GM19023 (cell line): ENCODE data around the gene SATB2.

ENCODE experiments used
- ATAC-seq: cut with Tn5 transposase; IDR thresholded peaks from one replicate; pipeline ENCODE4 v1.9.1; 2021; ENCODE audit warnings: mild to moderate bottlenecking, moderate library complexity; ENCODE audit not compliant: unreplicated experiment

SATB2 gene

DNA sequence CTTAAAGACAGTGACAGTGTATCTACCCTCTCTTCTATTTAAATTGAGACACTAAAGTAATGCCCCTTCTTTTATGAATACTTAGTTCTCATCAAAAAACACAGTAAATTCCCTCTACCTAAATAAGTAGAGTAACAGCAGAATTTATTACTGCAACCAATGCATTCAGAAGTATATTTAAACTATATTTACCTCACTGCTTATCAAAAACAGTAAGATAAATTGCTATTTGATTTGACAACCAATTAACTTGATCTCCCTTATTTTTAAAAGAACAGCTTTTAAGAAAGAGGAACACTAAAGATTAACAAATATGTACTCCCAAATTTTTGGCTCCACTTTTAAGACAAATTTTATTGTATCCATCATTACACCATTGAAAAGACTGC, 4.8 kb downstream of the SATB2 start:
- no peak for ATAC-seq

DNA sequence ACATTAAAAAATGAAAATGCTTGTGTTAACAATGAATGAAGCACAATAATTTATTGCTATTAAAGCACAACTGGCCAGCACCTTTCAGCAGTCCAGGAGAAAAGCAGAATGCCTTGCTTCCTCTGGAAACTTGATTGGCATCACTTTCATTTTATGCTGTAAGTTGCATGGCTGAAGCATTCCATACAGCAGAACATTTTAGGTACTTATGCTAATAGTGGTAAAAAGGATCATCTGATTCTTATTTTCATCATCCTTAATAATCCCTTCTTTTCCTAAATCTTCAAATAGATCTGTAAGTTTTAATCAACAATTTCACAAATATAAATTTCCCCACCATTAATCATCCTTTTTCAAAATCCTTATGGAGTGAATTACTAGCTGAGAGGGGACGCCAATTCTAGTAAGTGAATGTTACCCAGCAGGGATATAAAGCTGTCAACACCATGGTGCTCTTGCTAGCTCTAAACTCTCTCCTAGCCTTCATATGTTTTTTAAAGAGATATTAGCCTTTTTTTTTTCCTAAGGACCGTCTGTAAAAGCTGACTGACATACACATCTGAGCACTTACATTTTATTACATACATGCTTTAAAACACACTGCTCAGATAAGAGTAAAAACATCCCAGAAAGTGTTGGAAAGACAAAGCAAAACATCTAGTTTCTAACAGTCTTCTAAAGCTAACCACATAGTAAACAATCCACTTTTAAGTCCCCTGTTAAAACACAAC, 5.3 kb downstream of the SATB2 start:
- no peak for ATAC-seq

DNA sequence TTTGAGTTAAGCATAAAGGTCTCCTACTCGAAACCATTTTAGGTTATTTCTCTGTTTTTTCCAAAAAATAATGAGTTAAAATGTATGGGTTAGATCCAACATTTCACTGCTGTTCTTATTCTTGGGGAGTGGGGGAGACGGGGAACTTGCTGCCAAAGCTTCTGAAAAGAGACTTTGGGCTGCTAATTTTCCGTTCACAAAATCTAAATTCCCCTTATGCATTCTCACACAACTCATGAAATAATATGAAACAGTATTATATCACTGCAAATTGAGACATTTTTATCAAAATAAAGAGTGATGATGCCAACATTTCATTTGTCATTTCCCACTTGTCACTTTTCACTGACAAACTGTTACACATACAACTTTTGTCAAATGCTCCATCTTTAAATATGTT, 7.8 kb downstream of the SATB2 start:
- no peak for ATAC-seq

DNA sequence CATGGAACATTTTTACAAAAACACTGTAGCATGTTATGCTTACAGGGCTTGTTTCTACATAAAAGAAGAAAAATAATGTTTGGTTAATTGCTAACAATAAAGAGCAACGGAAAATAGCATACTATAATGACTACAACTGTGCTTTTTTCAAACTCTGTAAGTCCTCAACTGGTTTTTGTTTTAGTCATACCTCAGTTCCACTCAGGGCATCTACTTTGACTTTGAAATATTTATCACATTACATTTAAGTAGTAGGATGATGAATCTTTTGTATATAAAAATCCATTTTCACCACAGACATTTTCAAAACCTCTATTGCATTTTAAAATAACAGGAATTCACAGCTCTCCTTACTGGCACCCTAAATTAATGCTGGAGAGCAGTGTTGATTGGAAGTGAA, 8.3 kb downstream of the SATB2 start:
- ATAC-seq, result no peak

DNA sequence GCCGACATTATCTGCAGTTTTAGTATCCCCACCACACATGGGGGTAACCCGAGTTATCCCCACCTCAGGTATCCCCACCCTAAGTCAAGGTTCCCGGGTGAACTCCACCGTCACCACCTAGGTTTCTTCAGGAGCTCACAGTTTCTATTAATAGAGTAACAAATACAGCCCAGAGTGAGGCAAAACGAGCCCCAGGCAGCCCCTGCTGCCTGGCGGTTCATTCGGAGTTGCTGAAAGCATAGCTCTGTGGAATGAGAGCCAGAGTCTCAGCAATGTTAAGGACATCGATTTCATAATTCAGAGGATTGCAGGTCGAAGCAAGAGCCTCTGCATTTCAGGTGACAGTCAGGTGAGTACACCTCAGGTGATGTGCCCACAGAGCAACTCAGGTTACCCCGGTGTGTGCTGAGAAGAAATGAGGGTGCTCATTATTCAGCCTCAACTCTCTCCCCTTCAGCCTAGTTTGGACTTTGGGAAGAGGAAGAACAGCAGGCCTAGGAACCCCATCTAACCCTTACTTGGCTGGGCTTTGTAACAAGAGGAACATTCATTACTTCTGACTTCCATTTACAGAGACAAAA, 10.7 kb downstream of the SATB2 start:
- ATAC-seq, result no peak

DNA sequence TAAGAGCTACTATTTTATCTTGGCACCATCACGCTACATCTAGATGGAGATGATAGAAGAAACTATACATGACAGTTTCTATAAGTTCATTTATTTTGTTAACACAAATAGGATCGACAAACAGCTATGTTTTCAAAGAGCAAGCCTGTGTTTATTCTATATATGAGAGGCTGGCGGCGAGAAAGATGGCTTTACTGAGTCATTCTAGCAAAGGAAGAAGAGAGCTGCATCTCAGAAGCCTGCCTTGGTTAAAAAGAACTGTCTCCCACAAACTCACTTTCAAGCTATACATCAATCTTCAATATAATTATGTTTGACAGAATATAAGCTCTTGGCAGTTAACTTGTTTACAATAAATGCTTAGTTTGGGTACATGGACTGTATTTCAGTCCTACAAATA, 13.0 kb downstream of the SATB2 start:
- no peak for ATAC-seq

DNA sequence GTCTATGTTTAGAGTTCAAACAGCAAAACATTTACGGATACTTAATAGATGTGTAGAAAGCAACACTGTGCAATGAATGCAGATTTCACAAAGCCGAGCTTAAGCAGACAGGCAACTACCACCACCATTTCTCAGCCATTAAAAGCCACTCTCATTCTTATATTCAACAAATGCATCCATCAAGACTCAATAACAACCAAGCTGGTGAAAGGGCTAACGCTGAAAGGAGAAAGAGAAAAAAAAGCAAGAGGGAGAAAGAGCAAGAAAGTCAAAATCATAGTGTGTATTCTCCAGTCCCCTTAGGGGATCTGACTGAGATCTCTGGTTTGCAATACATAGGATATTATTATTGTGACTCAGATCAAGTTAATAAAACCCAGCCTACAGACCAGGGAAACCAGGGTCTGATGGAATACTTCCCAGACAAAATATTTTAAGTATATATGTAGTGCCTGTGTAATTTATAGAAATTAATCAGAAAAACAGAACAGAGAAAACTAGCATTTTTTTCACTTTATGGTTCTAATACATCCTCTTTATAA, 14.1 kb downstream of the SATB2 start:
- ATAC-seq, result no peak

DNA sequence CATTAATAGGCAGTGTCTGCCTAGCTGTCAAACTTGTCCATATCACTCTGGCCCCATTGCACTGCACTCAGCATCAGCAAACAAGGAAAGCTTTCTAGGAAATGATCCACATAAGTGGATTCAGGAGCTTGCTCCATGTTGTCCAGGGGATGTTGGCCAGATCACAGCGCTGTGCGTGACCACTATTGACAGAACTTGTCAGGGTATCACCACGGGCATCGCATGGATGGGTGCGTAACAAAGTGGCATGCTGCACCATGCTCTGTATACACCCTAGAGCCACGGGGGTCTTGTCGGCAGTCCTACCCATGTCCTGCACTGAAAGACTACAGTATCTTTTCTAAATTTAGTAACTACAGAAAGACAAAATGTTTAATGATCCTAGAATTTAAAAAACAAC, 15.6 kb downstream of the SATB2 start:
- no peak for ATAC-seq

DNA sequence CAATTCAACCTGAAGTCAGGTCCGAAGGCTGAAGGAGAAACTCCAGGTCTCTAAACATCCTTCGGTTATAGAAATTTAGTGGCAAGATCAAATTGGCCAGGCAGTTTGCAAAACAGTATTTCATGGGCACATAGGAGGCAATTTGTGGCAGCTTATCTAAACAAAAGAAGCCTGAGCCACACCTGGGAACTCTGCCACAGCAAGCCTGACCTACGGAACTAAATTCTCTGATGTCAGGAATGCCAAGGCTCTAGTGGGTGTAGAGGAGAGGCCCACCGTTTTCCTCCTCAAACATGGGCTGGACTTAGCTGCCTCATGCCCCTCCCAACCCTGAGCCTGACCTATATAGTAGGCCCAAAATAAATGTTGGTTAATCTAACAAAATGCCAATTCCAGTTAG, 16.0 kb downstream of the SATB2 start:
- ATAC-seq, result no peak

DNA sequence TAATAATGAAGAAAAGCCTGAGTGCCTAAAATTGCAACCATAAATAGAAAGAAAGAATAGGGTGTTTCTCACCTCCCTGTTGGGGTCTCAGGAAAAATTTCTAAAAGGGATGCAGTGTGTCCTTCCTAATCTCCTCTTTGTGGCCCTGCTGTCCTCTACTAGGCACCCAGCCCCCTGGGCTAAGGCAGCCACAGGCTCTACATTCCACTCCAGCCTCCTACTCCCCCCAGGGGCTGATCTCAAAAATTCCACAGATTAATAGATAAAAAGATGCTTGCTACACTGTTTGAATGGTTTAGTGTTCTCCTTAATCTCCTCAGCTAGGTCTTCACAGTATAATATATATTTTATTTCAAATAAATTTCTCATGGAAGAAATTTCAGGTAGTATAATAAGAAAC, 17.6 kb downstream of the SATB2 start:
- no peak for ATAC-seq

DNA sequence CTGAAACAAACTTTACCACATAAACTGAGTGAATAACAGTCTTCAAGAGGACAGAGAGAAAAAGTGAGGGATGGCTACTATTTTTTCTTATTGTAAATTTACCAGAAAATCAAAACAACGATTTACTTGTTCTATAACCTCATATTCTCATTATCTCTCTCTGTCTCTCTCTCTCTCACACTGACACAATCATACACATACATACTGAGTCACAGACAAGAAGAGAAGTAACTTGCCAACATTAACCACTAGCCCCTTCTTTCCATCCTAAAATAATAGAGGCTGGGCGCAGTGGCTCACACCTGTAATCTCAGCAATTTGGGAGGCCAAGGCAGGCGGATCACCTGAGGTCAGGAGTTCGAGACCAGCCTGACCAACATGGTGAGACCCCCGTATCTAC, 18.2 kb downstream of the SATB2 start:
- no peak for ATAC-seq

DNA sequence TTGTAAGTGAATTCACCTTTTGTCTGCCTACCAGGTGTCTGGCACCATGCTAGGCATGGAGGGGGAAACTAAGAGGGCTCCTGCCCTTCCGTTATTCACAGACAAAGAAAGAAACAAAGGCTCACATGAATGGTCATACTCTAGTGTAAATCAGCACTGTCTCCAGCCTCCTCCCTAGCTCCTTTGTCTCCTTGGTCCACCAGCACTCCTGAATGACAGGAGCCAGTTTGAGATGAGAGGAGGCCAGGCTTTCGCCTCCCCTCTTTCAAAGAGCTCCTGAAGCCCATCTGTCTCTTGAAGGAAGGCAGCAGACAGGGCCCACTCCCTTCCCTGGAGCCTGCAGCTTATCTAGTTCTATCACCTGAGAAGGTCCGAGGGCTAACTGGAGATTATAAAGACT, 18.7 kb downstream of the SATB2 start:
- no peak for ATAC-seq

DNA sequence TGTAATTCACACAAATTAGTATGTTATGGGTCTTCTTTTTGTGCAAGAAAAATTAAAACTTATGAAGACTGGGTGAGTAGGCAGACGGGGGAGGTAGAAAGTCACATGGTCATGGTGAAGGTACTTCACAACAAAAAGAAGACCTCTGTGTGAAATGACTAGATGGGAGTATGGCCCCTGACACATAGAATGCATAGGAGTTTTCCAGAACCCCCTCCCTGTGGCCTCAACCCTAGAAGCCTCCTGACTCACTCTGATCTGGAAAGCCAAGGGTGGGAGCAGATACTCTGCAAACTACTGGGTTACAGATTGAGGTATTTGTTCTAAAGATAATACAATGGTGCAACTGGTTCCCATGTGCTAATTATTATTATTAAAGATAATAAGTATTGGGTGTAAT, 23.2 kb downstream of the SATB2 start:
- ATAC-seq, result no peak

DNA sequence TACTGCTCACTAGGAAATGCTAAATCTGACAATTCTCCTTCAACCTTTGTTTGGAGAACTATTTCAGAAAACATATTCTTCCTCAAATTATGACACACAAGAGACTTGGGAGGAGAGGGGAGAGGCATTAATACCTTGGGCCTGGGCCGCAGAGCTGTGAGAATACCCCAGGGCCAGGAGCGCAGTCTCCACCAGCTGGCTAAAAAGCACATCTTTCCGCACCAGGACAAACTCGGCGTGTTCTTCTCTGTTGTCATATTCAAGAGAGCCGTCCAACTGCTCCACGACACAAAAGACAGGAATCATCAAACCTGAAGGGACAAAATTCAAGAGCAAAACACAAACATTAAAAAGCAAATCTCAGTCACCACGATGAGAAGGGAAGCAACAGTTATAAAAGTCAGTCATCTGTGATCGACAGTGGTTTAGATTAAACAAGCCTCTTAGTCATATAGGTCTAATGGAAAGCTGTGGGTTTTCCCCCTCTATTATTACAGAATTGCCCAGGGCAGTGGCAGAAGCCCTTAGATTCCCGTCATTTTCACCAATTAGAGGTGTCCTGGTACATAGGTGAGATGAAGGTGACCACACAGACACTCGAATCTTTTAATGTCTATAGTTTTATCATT, 24.4 kb downstream of the SATB2 start:
- no peak for ATAC-seq

DNA sequence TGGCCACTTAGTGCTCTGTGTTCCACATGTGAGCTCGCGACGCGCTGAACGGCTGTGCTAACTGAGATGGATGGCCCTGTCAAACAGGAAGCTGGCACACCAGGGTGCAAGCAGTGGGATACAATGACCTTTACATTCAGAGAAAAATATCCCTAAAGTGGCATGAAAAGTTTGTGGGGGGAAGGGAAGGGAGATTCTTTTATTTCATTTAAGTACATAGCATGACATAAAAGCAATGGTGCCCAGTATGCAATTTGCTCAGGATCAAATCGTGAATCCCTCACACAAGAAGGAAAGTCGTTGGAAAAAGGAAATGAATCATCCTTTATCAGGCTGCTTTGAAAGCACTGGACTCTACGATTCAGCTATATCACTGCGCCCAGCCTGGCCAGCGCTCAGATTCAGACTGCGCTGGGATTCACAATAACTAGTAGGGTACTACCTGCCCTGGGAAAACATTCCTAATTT, 26.0 kb downstream of the SATB2 start:
- ATAC-seq, result no peak

DNA sequence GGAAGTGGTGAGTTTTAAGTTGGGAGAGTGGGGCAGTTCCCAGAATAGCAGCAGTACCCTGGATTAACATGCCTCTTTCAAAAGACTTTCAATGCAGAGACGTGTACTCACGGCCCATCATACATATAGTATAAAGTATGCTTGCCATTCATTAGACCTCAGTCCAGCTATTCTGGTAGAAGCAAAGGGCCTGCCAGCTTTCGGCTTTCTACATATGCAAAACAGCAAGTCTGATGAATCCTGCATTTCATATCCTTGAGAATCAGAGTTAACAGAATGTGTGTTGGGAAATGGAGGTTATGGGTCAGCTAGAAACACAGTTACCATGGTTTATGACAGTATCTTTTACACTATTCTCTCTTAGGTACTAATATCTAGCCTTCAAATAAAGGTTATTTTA, 27.5 kb downstream of the SATB2 start:
- ATAC-seq, result no peak

DNA sequence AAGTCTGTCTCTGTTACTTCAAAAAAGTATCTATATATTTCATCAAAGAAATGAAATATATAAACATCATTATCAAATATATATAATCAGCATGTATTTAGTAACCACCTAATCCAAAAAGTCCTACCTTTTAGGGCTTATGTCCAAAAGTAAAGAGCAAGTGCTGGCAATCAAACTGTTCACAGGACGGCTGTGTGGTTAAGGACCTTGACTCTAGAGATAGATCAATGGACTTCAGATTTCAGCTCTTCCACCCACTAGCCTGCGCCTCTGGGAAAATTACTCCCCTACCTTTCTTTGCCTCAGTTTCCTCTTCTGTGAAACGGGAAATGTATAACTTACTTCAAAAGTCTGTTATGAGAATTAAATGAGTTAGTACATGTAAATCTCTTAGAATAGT, 29.4 kb downstream of the SATB2 start:
- no peak for ATAC-seq

DNA sequence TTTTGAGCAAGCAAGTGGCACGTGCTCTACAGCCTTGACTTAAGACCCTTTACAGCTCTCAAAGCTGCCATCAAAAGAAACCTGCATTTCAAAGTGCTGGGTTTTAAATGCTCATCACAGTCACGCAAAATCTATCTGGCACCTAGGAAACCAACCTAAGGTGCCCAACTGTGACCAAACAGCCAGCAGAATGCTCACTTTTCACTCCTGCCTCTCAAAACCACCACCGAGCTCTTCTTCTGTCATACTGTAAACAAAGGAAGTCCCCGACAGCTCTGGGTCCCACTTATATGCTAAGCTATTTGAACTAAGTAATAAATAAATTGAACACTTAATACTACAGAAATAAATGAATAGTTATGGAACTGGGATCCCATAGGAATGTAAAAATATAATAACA, 33.6 kb downstream of the SATB2 start:
- ATAC-seq, result no peak

DNA sequence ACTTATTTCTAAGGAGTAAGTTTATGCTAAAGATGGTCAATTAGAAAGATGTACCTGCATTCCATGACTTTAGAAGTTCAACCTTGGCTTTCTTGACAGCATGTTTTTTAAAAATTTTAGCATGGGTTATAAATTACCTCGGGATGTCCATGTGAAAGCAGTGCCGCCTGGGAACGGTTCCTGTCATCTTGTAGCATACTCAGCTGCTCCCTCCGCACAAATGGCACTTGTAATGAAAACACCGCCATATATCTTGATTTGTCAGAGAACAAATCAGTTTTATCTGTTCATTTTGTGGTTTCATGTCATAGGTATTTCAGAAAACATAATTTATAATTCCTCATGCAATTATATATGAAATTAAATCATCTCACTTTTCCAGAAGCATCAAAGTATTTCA, 38.3 kb downstream of the SATB2 start:
- ATAC-seq, result no peak

DNA sequence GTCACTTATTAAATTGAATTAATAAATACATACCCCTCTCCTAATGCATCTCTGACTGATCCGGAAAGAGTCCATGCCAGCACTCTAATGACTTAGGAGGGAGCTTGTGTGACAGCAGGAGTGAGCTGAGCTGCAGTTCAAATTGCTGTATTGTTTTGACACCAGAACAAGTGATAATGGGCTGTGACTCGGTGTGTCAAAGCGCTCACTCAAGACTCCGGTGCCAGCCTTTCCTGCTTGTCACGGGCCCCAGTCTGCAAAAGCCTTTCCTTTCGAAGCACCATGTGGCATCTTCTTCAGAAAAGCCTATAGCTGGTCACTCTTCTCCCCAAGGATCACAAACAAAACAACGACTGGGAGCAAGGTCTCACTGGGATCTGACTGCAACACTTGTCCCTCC, 43.3 kb downstream of the SATB2 start:
- no peak for ATAC-seq

DNA sequence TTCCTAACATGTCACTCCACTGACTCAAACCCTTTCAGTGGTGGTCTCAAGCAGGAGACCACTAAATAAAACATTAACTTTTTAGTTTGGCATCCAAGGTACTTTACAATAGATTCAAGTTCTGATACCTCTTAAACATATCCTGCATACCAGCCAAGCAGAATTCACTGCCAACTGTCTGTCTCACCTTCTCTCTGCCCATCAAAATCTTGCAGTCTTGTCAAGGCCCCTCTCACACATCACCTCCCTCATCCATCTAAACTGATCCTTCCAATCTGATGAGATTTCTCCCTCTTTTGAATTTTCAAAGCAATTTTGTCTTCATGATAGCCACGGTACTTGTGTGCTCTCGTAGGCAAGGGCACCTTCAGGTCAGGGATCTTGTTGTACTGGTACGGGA, 43.7 kb downstream of the SATB2 start:
- no peak for ATAC-seq
